RWPE2 (cell line): ENCODE measurements around the gene ASB5.

Experiments used
- ATAC-seq: fragments of 200-7000 bp; cut with Tn5 transposase; 3 replicates; pipeline ENCODE4 v1.9.1; 2021; ENCODE audit warnings: low read depth
- DNase-seq: peaks from one replicate; pipeline ENCODE4 v3.0.0-alpha.2; 2020; ENCODE audit warnings: low spot score
- H3K27ac ChIP-seq: fragments of 450-650 bp; 2 replicates; pipeline ENCODE4 v1.5.1; 2017; ENCODE audit warnings: mild to moderate bottlenecking; ENCODE audit not compliant: poor library complexity, severe bottlenecking
- H3K27me3 ChIP-seq: fragments of 250-450 bp; sonication (Bioruptor Pico); 2 replicates; pipeline ENCODE4 v1.5.1; 2021; ENCODE audit warnings: mild to moderate bottlenecking, moderate library complexity; ENCODE audit not compliant: insufficient read depth, poor library complexity, severe bottlenecking
- H3K36me3 ChIP-seq: fragments of 250-450 bp; sonication (Bioruptor Pico); 2 replicates; pipeline ENCODE4 v1.5.1; 2020; ENCODE audit warnings: low read depth, mild to moderate bottlenecking, moderate library complexity
- H3K4me1 ChIP-seq: fragments of 250-450 bp; sonication (Bioruptor Pico); 2 replicates; pipeline ENCODE4 v1.5.1; 2021; ENCODE audit warnings: mild to moderate bottlenecking, moderate library complexity; ENCODE audit not compliant: insufficient read depth, poor library complexity, severe bottlenecking
- H3K4me3 ChIP-seq: fragments of 250-450 bp; sonication (Bioruptor Pico); 2 replicates; pipeline ENCODE4 v1.5.1; 2021; ENCODE audit warnings: mild to moderate bottlenecking, moderate library complexity; ENCODE audit not compliant: severe bottlenecking
- H3K9me3 ChIP-seq: fragments of 250-450 bp; sonication (Bioruptor Pico); 2 replicates; pipeline ENCODE4 v1.5.1; 2021; ENCODE audit warnings: mild to moderate bottlenecking, moderate library complexity; ENCODE audit not compliant: severe bottlenecking
- TF ChIP-seq, protein P1 (sequence below): fragments of 450-650 bp; IDR thresholded peaks from one replicate; pipeline ENCODE4 v1.5.1; 2017; ENCODE audit warnings: mild to moderate bottlenecking, moderate library complexity; ENCODE audit not compliant: poor library complexity, severe bottlenecking

The ASB5 gene

DNA sequence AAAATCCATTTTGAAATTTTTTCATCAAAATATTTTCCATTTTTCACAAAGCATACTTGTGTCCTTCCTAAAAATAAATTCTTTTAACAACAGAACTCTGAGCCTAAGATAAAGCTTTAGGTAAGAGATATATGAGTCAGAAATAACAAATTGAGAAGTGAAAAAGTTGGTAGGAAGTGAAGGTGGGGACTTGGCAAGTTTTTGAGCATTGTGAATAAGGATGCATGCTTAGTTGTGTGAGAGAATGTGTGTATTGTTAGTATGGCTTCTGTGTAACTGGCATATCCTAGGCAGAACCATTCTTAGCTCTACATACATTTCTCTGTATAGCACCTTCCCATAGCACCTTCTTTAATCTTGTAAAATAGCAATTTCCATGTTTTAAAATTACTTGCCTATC lies 6.8 kb downstream of the ASB5 start:
- no peak for ATAC-seq
- Histone ChIP-seq H3K4me3 (no peak overlapping the region), H3K4me1 (peaks cover 14% of the 10 kb centered on the region), H3K27ac (no peak overlapping the region), H3K9me3 (no peaks in the 10 kb centered on the region), H3K27me3 (no peaks in the 10 kb centered on the region), H3K36me3 (no peaks in the 10 kb centered on the region)
- DNase-seq = no peak
- TF ChIP-seq, protein P1, sequence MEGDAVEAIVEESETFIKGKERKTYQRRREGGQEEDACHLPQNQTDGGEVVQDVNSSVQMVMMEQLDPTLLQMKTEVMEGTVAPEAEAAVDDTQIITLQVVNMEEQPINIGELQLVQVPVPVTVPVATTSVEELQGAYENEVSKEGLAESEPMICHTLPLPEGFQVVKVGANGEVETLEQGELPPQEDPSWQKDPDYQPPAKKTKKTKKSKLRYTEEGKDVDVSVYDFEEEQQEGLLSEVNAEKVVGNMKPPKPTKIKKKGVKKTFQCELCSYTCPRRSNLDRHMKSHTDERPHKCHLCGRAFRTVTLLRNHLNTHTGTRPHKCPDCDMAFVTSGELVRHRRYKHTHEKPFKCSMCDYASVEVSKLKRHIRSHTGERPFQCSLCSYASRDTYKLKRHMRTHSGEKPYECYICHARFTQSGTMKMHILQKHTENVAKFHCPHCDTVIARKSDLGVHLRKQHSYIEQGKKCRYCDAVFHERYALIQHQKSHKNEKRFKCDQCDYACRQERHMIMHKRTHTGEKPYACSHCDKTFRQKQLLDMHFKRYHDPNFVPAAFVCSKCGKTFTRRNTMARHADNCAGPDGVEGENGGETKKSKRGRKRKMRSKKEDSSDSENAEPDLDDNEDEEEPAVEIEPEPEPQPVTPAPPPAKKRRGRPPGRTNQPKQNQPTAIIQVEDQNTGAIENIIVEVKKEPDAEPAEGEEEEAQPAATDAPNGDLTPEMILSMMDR = no peak

- ATAC-seq = no peak
- DNase-seq = no peak
- Histone ChIP-seq H3K27ac (no peak overlapping the region), H3K36me3 (no peaks in the 10 kb centered on the region), H3K4me3 (no peak overlapping the region), H3K9me3 (no peaks in the 10 kb centered on the region), H3K27me3 (no peaks in the 10 kb centered on the region), H3K4me1 (peaks cover 14% of the 10 kb centered on the region)
- TF ChIP-seq, protein P1 = no peak
Measured at GRCh38 chr4:176261481-176261880, 7.5 kb downstream of the ASB5 start.

DNA sequence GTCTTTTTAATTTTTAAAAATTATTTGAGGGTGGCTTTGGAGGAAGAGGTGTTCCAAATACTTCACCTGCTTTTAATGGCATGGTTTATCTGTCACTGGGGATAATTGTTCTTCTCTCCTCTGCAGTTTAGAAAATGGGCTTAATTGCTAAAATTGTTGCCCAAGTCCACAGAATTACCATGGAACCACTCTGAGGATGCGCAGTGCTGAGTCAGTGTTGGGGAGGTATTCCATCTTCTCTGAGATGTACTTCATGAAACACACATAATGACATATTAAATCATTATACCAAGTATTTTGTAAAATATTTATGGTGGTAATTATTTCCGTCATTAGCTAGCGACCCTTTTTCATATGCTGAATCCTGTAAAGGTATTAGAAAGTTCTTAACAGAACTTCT lies 8.0 kb downstream of the ASB5 start:
- H3K4me1 ChIP-seq = peaks cover 14% of the 10 kb centered on the region
- no peaks in the 10 kb centered on the region for H3K9me3 ChIP-seq
- no peaks in the 10 kb centered on the region for H3K36me3 ChIP-seq
- H3K27ac ChIP-seq = no peak overlapping the region
- ATAC-seq (no peak), DNase-seq (no peak)
- no peaks in the 10 kb centered on the region for H3K27me3 ChIP-seq
- H3K4me3 ChIP-seq = no peak overlapping the region
- TF ChIP-seq, protein P1 = no peak

DNA sequence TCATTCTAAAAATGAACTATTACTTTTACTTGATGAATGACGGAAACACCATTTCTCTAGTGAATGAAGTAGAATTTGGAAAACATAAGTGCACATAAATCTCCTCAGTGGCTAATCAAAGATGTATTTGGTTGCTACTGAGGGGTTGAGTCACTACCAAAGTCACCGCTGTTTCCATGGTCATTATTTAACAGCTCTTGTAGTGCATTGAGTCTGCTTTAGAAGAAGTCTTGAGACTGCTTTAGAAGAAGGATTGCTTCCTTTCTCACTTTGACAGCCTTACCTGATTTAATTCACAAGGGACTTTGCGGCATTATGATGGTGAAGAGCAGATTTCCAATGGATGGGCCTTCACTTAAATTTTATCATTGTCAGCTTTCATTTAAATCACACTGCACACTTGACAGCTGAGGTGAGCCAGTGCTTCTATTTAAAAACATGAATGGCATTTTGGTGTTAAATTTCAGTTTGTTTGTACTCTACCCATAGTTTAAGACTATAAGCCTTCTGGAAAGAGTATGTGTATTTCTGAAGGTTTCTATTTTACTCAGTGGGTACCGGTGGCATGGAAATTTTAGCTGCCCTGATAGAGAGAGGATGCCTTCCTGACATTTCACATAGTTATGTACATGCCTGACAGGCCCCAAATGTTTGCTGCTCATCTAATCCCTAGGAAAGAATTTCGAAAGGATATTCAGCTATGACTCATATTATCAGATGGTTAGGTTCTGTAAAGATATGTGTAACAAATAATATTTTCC lies 9.5 kb downstream of the ASB5 start:
- DNase-seq (no peak), ATAC-seq (peak; percentile 98)

More for the DNA sequence above, 9.5 kb downstream of the ASB5 start:
- no peaks in the 10 kb centered on the region for H3K27me3 ChIP-seq
- TF ChIP-seq, protein P1 = no peak
- peaks cover 14% of the 10 kb centered on the region for H3K4me1 ChIP-seq
- H3K9me3 ChIP-seq = no peaks in the 10 kb centered on the region
- no peaks in the 10 kb centered on the region for H3K36me3 ChIP-seq
- no peak overlapping the region for H3K4me3 ChIP-seq
- peak overlapping the region; percentile 20 for H3K27ac ChIP-seq
